GM23338 (cell line): ENCODE results near the gene NR2C2. TPM values are rescaled to one million over a fixed set of nuclear protein-coding genes. Genes with fewer than 3 reads are reported as not detected.
A peak's percentile ranks its signal among the peaks of the same experiment; 100 is the strongest.

Experiments used
- ATAC-seq: fragments of 200-7000 bp; cut with Tn5 transposase; 3 replicates; pipeline ENCODE4 v1.9.1; 2020
- DNase-seq: peaks from one replicate; pipeline ENCODE4 v3.0.0-alpha.2; 2015; ENCODE audit warnings: low spot score
- H2AFZ ChIP-seq: fragments of 200-600 bp; sonication (generic); 2 replicates; pipeline ENCODE4 v1.8.0; 2016; ENCODE audit warnings: antibody characterized with exemption, mild to moderate bottlenecking, moderate library complexity
- H3F3A ChIP-seq: fragments of 200-600 bp; sonication (generic); replicated peaks from 2 replicates; pipeline ENCODE4 v1.8.0; 2017; ENCODE audit warnings: antibody characterized with exemption, mixed run types, low read depth
- H3K27ac ChIP-seq: fragments of 200-600 bp; sonication (generic); 2 replicates; pipeline ENCODE4 v1.6.1; 2016; ENCODE audit warnings: low read depth
- H3K27me3 ChIP-seq: fragments of 200-600 bp; sonication (generic); 2 replicates; pipeline ENCODE4 v1.8.0; 2016; ENCODE audit warnings: mild to moderate bottlenecking, mixed run types, moderate library complexity; ENCODE audit not compliant: insufficient read depth
- H3K36me3 ChIP-seq: fragments of 200-600 bp; sonication (generic); 2 replicates; pipeline ENCODE4 v1.8.0; 2016; ENCODE audit warnings: mild to moderate bottlenecking; ENCODE audit not compliant: insufficient read depth
- H3K4me1 ChIP-seq: fragments of 200-600 bp; sonication (generic); 2 replicates; pipeline ENCODE4 v1.8.0; 2016; ENCODE audit warnings: mild to moderate bottlenecking, moderate library complexity; ENCODE audit not compliant: insufficient read depth
- H3K4me2 ChIP-seq: fragments of 200-600 bp; sonication (generic); 2 replicates; pipeline ENCODE4 v1.7.1; 2017; ENCODE audit warnings: mixed run types
- H3K4me3 ChIP-seq: fragments of 200-600 bp; sonication (generic); 2 replicates; pipeline ENCODE4 v1.6.1; 2016; ENCODE audit warnings: mixed run types
- H3K79me2 ChIP-seq: fragments of 200-600 bp; sonication (generic); replicated peaks from 2 replicates; pipeline ENCODE4 v1.8.0; 2017; ENCODE audit warnings: mild to moderate bottlenecking; ENCODE audit not compliant: insufficient read depth
- H3K9me2 ChIP-seq: fragments of 200-600 bp; sonication (generic); 2 replicates; pipeline ENCODE4 v1.8.0; 2017; ENCODE audit not compliant: insufficient read depth
- H4K20me1 ChIP-seq: fragments of 200-600 bp; sonication (generic); replicated peaks from 2 replicates; pipeline ENCODE4 v1.8.0; 2017; ENCODE audit warnings: mild to moderate bottlenecking; ENCODE audit not compliant: insufficient read depth
- H3K27ac Mint-ChIP-seq: 2 replicates; pipeline ENCODE4 v1.8.0; 2020; ENCODE audit warnings: inconsistent platforms, mild to moderate bottlenecking, moderate library complexity, mixed read lengths
- H3K27me3 Mint-ChIP-seq: 3 replicates; pipeline ENCODE4 v1.8.0; 2022; ENCODE audit warnings: low read depth, mild to moderate bottlenecking, moderate library complexity, mixed read lengths, inconsistent platforms; ENCODE audit not compliant: insufficient read depth, poor library complexity
- H3K36me3 Mint-ChIP-seq: 3 replicates; pipeline ENCODE4 v1.8.0; 2021; ENCODE audit warnings: low read depth, mild to moderate bottlenecking, inconsistent platforms, moderate library complexity, mixed read lengths
- H3K4me1 Mint-ChIP-seq: 3 replicates; pipeline ENCODE4 v1.8.0; 2020; ENCODE audit warnings: mild to moderate bottlenecking, inconsistent platforms, mixed read lengths
- H3K4me3 Mint-ChIP-seq: 3 replicates; pipeline ENCODE4 v1.8.0; 2021; ENCODE audit warnings: moderate library complexity, mild to moderate bottlenecking, inconsistent platforms, mixed read lengths
- H3K9me3 Mint-ChIP-seq: 3 replicates; pipeline ENCODE4 v1.8.0; 2020; ENCODE audit warnings: moderate library complexity, mild to moderate bottlenecking, inconsistent platforms, mixed read lengths
- CREB1 ChIP-seq: fragments of 250-450 bp; sonication (Bioruptor Pico); IDR thresholded peaks from 2 replicates; pipeline ENCODE4 v1.5.0; 2020; ENCODE audit warnings: low read depth, mild to moderate bottlenecking, moderate library complexity
- CTCF ChIP-seq, 2 experiments: fragments of 200-600 bp in 1 of 2; sonication (generic) in 1 of 2; conservative IDR thresholded peaks; 2 replicates each; pipeline versions ENCODE4 v1.5.1 to v1.6.1; 2016 to 2017; ENCODE audit warnings: antibody characterized with exemption in 2 of 2, low read depth in 2 of 2, mild to moderate bottlenecking in 2 of 2, moderate library complexity in 1 of 2
- ETS1 ChIP-seq: IDR thresholded peaks from 2 replicates; pipeline ENCODE4 v1.6.1; 2016; ENCODE audit warnings: antibody characterized with exemption
- EZH2phosphoT487 ChIP-seq: fragments of 200-600 bp; sonication (generic); IDR thresholded peaks from one replicate; pipeline ENCODE4 v1.8.1; 2018; ENCODE audit warnings: antibody characterized with exemption; ENCODE audit not compliant: unreplicated experiment
- JUNB ChIP-seq: IDR thresholded peaks from one replicate; pipeline ENCODE4 v1.6.1; 2016; ENCODE audit warnings: antibody characterized with exemption; ENCODE audit not compliant: unreplicated experiment
- NANOG ChIP-seq: IDR thresholded peaks from 2 replicates; pipeline ENCODE4 v1.6.1; 2016; ENCODE audit warnings: antibody characterized with exemption, borderline replicate concordance
- REST ChIP-seq: IDR thresholded peaks from one replicate; pipeline ENCODE4 v1.6.1; 2018; ENCODE audit warnings: antibody characterized with exemption; ENCODE audit not compliant: unreplicated experiment
- STAT1 ChIP-seq: IDR thresholded peaks from one replicate; pipeline ENCODE4 v1.6.1; 2016; ENCODE audit warnings: antibody characterized with exemption; ENCODE audit not compliant: unreplicated experiment
- ZNF331 ChIP-seq: fragments of 250-450 bp; sonication (Bioruptor Pico); IDR thresholded peaks from 2 replicates; pipeline ENCODE4 v1.5.0; 2020; ENCODE audit warnings: low read depth, mild to moderate bottlenecking, moderate library complexity
- polyA plus RNA-seq: library from polyadenylated mRNA; unstranded; fragments of >200 nt; fragmentation: Nextera tagmentation; extraction: Ambion mirVana; gene quantifications from 2 replicates; pipeline ENCODE4 v1.2.1, GENCODE V29; 2016
- total RNA-seq: library from RNA; depleted of rRNA; stranded (reverse); fragments of >200 nt; shearing (Covaris generic); gene quantifications from 2 replicates; pipeline ENCODE4 v1.2.3, GENCODE V29; 2014

The NR2C2 gene
- total and polyA plus RNA-seq, 2 experiments from 2014 or later, result 12.0 to 57.2 TPM

- TF ChIP-seq ETS1 (no peak), JUNB (no peak), REST (no peak), CREB1 (CRISPR knock-in tag) (no peak), EZH2phosphoT487 (no peak), CTCF (conservative IDR thresholded peaks at IDR 0.05; ENCODE audit: low read depth in 2 of 2) (no peak), ZNF331 (no peak), NANOG (no peak)
Measured at GRCh38 chr3:14990780-14991148, 43.4 kb downstream of the NR2C2 start (continued).

- Mint-ChIP-seq H3K9me3 (no peaks in the 10 kb centered on the region), H3K27ac (no peak overlapping the region), H3K4me1 (peaks cover 28% of the 10 kb centered on the region), H3K27me3 (peaks cover 2% of the 10 kb centered on the region), H3K36me3 (no peaks in the 10 kb centered on the region), H3K4me3 (0 out of 3 replicates have a peak overlapping the region, but pooled peaks have one; percentile 13)
- H3K79me2 ChIP-seq, result peaks cover 91% of the 10 kb centered on the region
- no peak overlapping the region for H3K27ac ChIP-seq
- H3K4me3 ChIP-seq, result no peak overlapping the region
- ATAC-seq (no peak), DNase-seq (no peak)
- no peaks in the 10 kb centered on the region for H3K27me3 ChIP-seq
- H4K20me1 ChIP-seq, result peaks cover 71% of the 10 kb centered on the region
- TF ChIP-seq STAT1 (no peak), REST (no peak), CTCF (conservative IDR thresholded peaks at IDR 0.05; ENCODE audit: low read depth in 2 of 2) (no peak)
- H3K4me2 ChIP-seq, result no peak overlapping the region
- no peaks in the 10 kb centered on the region for H3F3A ChIP-seq
- H3K4me1 ChIP-seq, result peaks cover 15% of the 10 kb centered on the region
- H3K36me3 ChIP-seq, result no peaks in the 10 kb centered on the region
- H3K9me2 ChIP-seq, result no peaks in the 10 kb centered on the region
- H2AFZ ChIP-seq, result no peak overlapping the region
Measured at GRCh38 chr3:14991151-14991742, 43.9 kb downstream of the NR2C2 start.
